Lung (tissue), 12 donors: ENCODE data around the gene WWC2. TPM values are rescaled to one million over a fixed set of nuclear protein-coding genes. Genes with fewer than 3 reads are reported as not detected.

Source experiments
- ATAC-seq: fragments of 200-7000 bp; cut with Tn5 transposase; one replicate; pipeline ENCODE4 v1.9.1; 2020; ENCODE audit warnings: moderate number of reproducible peaks; ENCODE audit not compliant: insufficient read depth, low FRiP score
- DNase-seq, 3 donors: peaks; one replicate each; pipeline ENCODE4 v3.0.0-alpha.2; 2013 to 2017
- H3K27ac ChIP-seq, 2 donors: one replicate each; pipeline ENCODE4 v1.5.1; 2013; ENCODE audit warnings: mild to moderate bottlenecking in 2 of 2, moderate library complexity in 2 of 2, control low read depth in 1 of 2, inconsistent platforms in 1 of 2, low read depth in 1 of 2, low read length in 1 of 2
- H3K27me3 ChIP-seq, 3 donors: one replicate each; pipeline ENCODE4 v1.5.1; 2013; ENCODE audit warnings: low read length in 2 of 3; ENCODE audit not compliant: control insufficient read depth in 3 of 3, insufficient read depth in 3 of 3
- H3K36me3 ChIP-seq, 4 donors: one replicate each; pipeline ENCODE4 v1.5.1; 2013; ENCODE audit warnings: low read length in 4 of 4, mild to moderate bottlenecking in 1 of 4, moderate library complexity in 1 of 4; ENCODE audit not compliant: control insufficient read depth in 4 of 4, insufficient read depth in 4 of 4
- H3K4me1 ChIP-seq, 5 donors: one replicate each; pipeline ENCODE4 v1.5.1; 2013; ENCODE audit warnings: low read length in 5 of 5, mild to moderate bottlenecking in 2 of 5, moderate library complexity in 1 of 5; ENCODE audit not compliant: control insufficient read depth in 5 of 5, insufficient read depth in 5 of 5
- H3K4me3 ChIP-seq: one replicate; pipeline ENCODE4 v1.5.1; 2013; ENCODE audit warnings: mild to moderate bottlenecking, control low read depth, moderate library complexity
- H3K9ac ChIP-seq, 2 donors: one replicate each; pipeline ENCODE4 v1.5.1; 2013; ENCODE audit warnings: low read length in 2 of 2, control low read depth in 1 of 2; ENCODE audit not compliant: insufficient read depth in 1 of 2
- H3K9me3 ChIP-seq, 4 donors: one replicate each; pipeline ENCODE4 v1.5.1; 2013; ENCODE audit warnings: low read length in 3 of 4, mild to moderate bottlenecking in 1 of 4, moderate library complexity in 1 of 4; ENCODE audit not compliant: control insufficient read depth in 4 of 4, insufficient read depth in 3 of 4
- WGBS, 2 donors: extraction: QIAGEN DNeasy Blood & Tissue Kit; methylation state at CpG; one replicate each; pipeline ENCODE4 v1.1.7; 2013; 5-methylcytosine and 5-hydroxymethylcytosine counted together
- polyA plus RNA-seq, 2 donors: library from polyadenylated mRNA; stranded (reverse); fragments of 200-250 nt; gene quantifications; one replicate each; pipeline ENCODE4 v1.2.1, GENCODE V29; 2013
- total RNA-seq, 2 donors: library from RNA; depleted of rRNA in 1 of 2; stranded (reverse); fragments of >200 nt in 1 of 2; gene quantifications; one replicate each; pipeline ENCODE4 v1.2.1, GENCODE V29; 2014 to 2021
- TF ChIP-seq, protein P1 (sequence below): IDR thresholded peaks from 2 replicates; pipeline ENCODE4 v1.5.1; 2012; ENCODE audit warnings: mild to moderate bottlenecking; ENCODE audit errors: control extremely low read depth, extremely low read depth
- donor health status: control.
- donor health status: control.
- donor health status: Bipolar disorder and iron deficiency.
- donor health status: healthy.
- donor health status: DM: yes; HTN: yes; CAD: no.

The WWC2 gene
- total and polyA plus RNA-seq, 4 donors: 15.6 to 124 (median 45.2) TPM

DNA sequence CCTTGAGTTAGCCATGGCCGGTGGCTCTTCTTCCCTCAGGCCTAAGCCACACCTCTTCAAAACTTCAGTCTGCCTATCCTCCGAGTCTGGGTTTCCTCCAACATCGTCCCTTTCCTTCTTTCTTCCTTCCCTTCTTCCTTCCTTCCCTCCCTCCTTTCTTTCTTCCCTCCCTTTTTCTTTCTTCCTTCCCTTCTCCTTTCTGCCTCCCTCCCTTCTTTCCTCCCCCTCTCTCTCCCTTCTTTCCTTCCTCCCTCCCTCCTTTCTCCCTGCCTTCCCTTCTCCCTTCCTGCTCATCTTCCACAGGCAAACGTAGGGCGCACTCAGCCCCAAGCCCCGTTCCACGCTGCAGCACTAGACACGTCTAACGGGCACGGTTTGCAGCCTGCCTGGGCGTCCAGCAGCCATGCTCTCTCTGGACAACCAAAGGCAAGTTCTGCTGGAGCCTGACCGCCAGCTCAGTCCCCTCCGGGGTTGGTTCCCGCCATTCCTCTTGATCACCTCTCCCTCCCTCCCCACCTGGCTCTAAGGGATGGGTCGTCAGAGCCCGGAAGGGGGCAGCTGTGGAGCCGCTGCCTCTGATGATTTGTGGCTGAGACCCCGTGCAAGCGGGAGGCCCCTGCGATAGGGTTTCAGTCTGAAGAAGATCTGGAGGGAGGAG lies 257.2 kb downstream of the WWC2 start:
- no peaks in the 10 kb centered on the region for H3K9me3 ChIP-seq
- H3K9ac ChIP-seq: no peak overlapping the region
- H3K27ac ChIP-seq: no peak overlapping the region
- no peaks in the 10 kb centered on the region for H3K27me3 ChIP-seq
- DNase-seq (no peak), ATAC-seq (no peak)
- H3K36me3 ChIP-seq: no peaks in the 10 kb centered on the region
- 88 to 90% methylated on average over 20 of the region's 20 CpGs for WGBS, 2 donors
- H3K4me3 ChIP-seq: no peak overlapping the region
- no peaks in the 10 kb centered on the region for H3K4me1 ChIP-seq
- TF ChIP-seq, protein P1, sequence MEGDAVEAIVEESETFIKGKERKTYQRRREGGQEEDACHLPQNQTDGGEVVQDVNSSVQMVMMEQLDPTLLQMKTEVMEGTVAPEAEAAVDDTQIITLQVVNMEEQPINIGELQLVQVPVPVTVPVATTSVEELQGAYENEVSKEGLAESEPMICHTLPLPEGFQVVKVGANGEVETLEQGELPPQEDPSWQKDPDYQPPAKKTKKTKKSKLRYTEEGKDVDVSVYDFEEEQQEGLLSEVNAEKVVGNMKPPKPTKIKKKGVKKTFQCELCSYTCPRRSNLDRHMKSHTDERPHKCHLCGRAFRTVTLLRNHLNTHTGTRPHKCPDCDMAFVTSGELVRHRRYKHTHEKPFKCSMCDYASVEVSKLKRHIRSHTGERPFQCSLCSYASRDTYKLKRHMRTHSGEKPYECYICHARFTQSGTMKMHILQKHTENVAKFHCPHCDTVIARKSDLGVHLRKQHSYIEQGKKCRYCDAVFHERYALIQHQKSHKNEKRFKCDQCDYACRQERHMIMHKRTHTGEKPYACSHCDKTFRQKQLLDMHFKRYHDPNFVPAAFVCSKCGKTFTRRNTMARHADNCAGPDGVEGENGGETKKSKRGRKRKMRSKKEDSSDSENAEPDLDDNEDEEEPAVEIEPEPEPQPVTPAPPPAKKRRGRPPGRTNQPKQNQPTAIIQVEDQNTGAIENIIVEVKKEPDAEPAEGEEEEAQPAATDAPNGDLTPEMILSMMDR: no peak

DNA sequence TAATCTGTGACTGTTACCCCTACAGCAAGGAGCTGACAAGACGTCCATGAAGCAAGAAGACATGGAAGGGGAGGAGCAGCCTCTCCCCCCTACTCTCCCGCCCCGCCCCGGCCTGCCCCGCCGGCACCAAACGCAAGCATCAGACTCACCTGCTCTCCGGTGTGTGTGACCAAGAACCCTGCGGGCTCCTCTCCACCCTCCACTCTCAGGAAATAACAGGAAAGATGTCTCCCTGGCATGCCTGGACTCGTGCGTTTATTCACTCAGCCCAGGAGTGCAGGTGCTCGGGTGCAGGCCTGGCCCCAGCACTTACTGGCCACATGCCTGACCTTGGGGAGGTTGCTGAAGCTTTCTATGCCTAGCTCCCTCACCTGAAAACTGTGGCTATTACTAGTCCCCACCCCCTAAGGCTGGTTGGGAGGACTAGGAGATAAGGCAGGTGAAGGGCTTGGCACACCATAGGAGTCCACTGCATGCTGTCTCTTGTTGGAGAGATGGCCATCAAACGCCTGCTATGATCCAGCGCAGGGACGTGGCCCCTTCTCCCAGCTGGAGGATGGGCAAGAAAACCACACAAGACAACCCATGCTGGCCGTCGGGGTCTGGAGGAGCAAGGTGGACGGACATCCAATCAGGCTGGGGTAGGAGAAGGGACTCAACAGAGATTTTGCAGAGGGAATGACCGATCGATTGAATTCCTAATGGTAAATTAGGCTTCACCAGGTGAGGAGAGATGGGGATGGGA lies 258.0 kb downstream of the WWC2 start:
- no peaks in the 10 kb centered on the region for H3K27me3 ChIP-seq
- H3K36me3 ChIP-seq: no peaks in the 10 kb centered on the region
- H3K9me3 ChIP-seq: no peaks in the 10 kb centered on the region
- DNase-seq (no peak), ATAC-seq (no peak)
- no peak overlapping the region for H3K27ac ChIP-seq
- no peaks in the 10 kb centered on the region for H3K4me1 ChIP-seq
- no peak overlapping the region for H3K4me3 ChIP-seq
- H3K9ac ChIP-seq: no peak overlapping the region
- WGBS, 2 donors: 87 to 93% methylated on average over 20 of the region's 20 CpGs
- TF ChIP-seq, protein P1: no peak

DNA sequence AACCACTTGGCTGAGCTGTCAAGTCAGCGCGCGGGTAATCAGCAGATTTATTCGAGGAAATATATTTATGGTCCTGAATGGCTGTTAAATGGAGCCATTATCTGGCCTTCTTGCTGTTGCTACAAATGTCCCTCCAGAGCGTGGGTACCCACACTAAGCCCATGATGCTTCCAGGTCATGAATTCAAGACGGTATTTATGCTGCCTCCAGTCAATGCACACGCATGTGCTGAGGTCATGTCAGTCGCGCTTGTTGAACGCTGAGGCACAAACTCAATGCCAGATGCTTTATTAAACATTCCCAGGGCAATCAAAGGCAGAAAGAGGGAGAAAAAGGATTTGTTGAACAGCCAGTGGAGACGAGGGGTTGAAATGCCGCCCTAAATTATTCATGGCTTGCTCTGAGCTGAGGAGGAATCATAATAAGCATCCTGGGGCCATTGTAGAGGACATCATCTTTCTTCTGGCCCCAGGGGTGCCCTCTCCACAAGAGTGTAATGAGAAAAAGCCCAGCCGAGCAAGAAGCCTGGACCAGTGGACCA lies 259.2 kb downstream of the WWC2 start:
- Histone ChIP-seq H3K27me3 (no peaks in the 10 kb centered on the region), H3K4me1 (no peaks in the 10 kb centered on the region), H3K27ac (no peak overlapping the region), H3K9ac (no peak overlapping the region), H3K9me3 (no peaks in the 10 kb centered on the region), H3K36me3 (no peaks in the 10 kb centered on the region), H3K4me3 (no peak overlapping the region)
- TF ChIP-seq, protein P1: no peak
- DNase-seq (no peak), ATAC-seq (no peak)
- 91 to 92% methylated on average over 13 of the region's 13 CpGs for WGBS, 2 donors
